Neuronal stem cell (in vitro differentiated cells): ENCODE data around the gene SULF2.

Source experiments
- DNase-seq: peaks from one replicate; pipeline ENCODE4 v3.0.0-alpha.2; 2013; ENCODE audit warnings: low spot score
- H2AFZ ChIP-seq: one replicate; pipeline ENCODE4 v1.6.1; 2013; ENCODE audit warnings: mild to moderate bottlenecking, low read length, inconsistent platforms
- H2AK5ac ChIP-seq: 2 replicates; pipeline ENCODE4 v1.6.1; 2013; ENCODE audit warnings: low read depth, mild to moderate bottlenecking, inconsistent platforms, low read length, moderate library complexity, mixed read lengths
- H2BK120ac ChIP-seq: 2 replicates; pipeline ENCODE4 v1.6.1; 2013; ENCODE audit warnings: low read depth, mild to moderate bottlenecking, inconsistent platforms, low read length, moderate library complexity, mixed read lengths
- H2BK12ac ChIP-seq: one replicate; pipeline ENCODE4 v1.6.1; 2013; ENCODE audit warnings: low read length, inconsistent platforms
- H2BK15ac ChIP-seq: 2 replicates; pipeline ENCODE4 v1.6.1; 2013; ENCODE audit warnings: mild to moderate bottlenecking, low read length, inconsistent platforms, mixed read lengths
- H2BK5ac ChIP-seq: one replicate; pipeline ENCODE4 v1.6.1; 2013; ENCODE audit warnings: inconsistent platforms, mild to moderate bottlenecking, low read length, moderate library complexity
- H3K14ac ChIP-seq: one replicate; pipeline ENCODE4 v1.6.1; 2013; ENCODE audit warnings: low read length, inconsistent platforms
- H3K18ac ChIP-seq: 2 replicates; pipeline ENCODE4 v1.6.1; 2013; ENCODE audit warnings: low read length, inconsistent platforms
- H3K23ac ChIP-seq: 2 replicates; pipeline ENCODE4 v1.6.1; 2013; ENCODE audit warnings: low read depth, mild to moderate bottlenecking, mixed read lengths, low read length, inconsistent platforms; ENCODE audit not compliant: poor library complexity
- H3K27ac ChIP-seq: replicated peaks from 3 replicates; pipeline ENCODE4 v1.5.1; 2013; ENCODE audit warnings: low read length, inconsistent platforms
- H3K27me3 ChIP-seq, 3 experiments: 2 replicates each; pipeline ENCODE4 v1.6.1; 2013; ENCODE audit warnings: low read length in 3 of 3, mild to moderate bottlenecking in 2 of 3, inconsistent platforms in 1 of 3, low read depth in 1 of 3, mixed read lengths in 1 of 3, moderate library complexity in 1 of 3; ENCODE audit not compliant: control insufficient read depth in 3 of 3, insufficient read depth in 3 of 3
- H3K36me3 ChIP-seq, 2 donors: replicated peaks in 1 of 2; 2 replicates each; pipeline ENCODE4 v1.6.1; 2013; ENCODE audit warnings: low read length in 2 of 2; ENCODE audit not compliant: control insufficient read depth in 2 of 2, insufficient read depth in 2 of 2
- H3K4ac ChIP-seq: 2 replicates; pipeline ENCODE4 v1.6.1; 2013; ENCODE audit warnings: inconsistent platforms, mild to moderate bottlenecking, low read length, moderate library complexity
- H3K4me1 ChIP-seq, 2 donors: 1 replicate in 1 of 2; 2 replicates in 1 of 2; pipeline ENCODE4 v1.6.1; 2013; ENCODE audit warnings: low read length in 2 of 2, low read depth in 1 of 2; ENCODE audit not compliant: control insufficient read depth in 2 of 2, insufficient read depth in 1 of 2
- H3K4me2 ChIP-seq: one replicate; pipeline ENCODE4 v1.6.1; 2013; ENCODE audit warnings: mild to moderate bottlenecking, low read length, inconsistent platforms; ENCODE audit not compliant: insufficient read depth, poor library complexity, severe bottlenecking
- H3K4me3 ChIP-seq, 2 donors: 2 replicates each; pipeline ENCODE4 v1.5.1; 2013; ENCODE audit warnings: low read length in 2 of 2, mild to moderate bottlenecking in 2 of 2, inconsistent platforms in 1 of 2, moderate library complexity in 1 of 2
- H3K79me1 ChIP-seq: one replicate; pipeline ENCODE4 v1.6.1; 2013; ENCODE audit warnings: low read depth, mild to moderate bottlenecking, inconsistent platforms, low read length, moderate library complexity
- H3K9ac ChIP-seq: one replicate; pipeline ENCODE4 v1.6.1; 2013; ENCODE audit warnings: mild to moderate bottlenecking, low read depth, low read length, inconsistent platforms; ENCODE audit not compliant: poor library complexity
- H3K9me3 ChIP-seq, 2 donors: replicated peaks in 1 of 2; 2 replicates each; pipeline versions ENCODE3 to v1.6.1; 2013; ENCODE audit warnings: low read length in 2 of 2, mild to moderate bottlenecking in 2 of 2, inconsistent platforms in 1 of 2, low read depth in 1 of 2, mixed read lengths in 1 of 2, moderate library complexity in 1 of 2; ENCODE audit not compliant: control insufficient read depth in 2 of 2, insufficient read depth in 1 of 2
- H4K8ac ChIP-seq: one replicate; pipeline ENCODE4 v1.6.1; 2013; ENCODE audit warnings: low read depth, mild to moderate bottlenecking, inconsistent platforms, low read length, moderate library complexity
- H4K91ac ChIP-seq: one replicate; pipeline ENCODE4 v1.6.1; 2013; ENCODE audit warnings: low read length, low read depth, mild to moderate bottlenecking, inconsistent platforms; ENCODE audit not compliant: poor library complexity
- WGBS, 2 donors: extraction: QIAGEN DNeasy Blood & Tissue Kit; methylation state at CpG; one replicate each; pipeline ENCODE4 v1.1.7; 2013; ENCODE audit warnings: missing lambda C conversion rate in 2 of 2, mixed read lengths in 1 of 2; ENCODE audit not compliant: insufficient read length in 2 of 2, insufficient replicate concordance in 1 of 2; ENCODE audit errors: extremely low coverage in 2 of 2; 5-methylcytosine and 5-hydroxymethylcytosine counted together

SULF2 gene

GRCh38 chr20:47662483-47663353 lies 122.6 kb downstream of the SULF2 start:
- Histone ChIP-seq H4K91ac (no peak overlapping the region), H3K79me1 (no peaks in the 10 kb centered on the region), H4K8ac (no peak overlapping the region), H3K14ac (no peak overlapping the region), H3K18ac (no peak overlapping the region), H3K23ac (no peak overlapping the region), H2BK5ac (no peak overlapping the region), H2BK15ac (no peak overlapping the region), H3K27me3 (no peaks in the 10 kb centered on the region), H3K9ac (no peak overlapping the region), H3K4me3 (no peak overlapping the region), H3K4me1 (peaks cover 4 to 14% of the 10 kb centered on the region in 2 donors), H2BK12ac (no peak overlapping the region), H3K36me3 (peaks cover 6 to 68% of the 10 kb centered on the region in 2 donors), H3K27ac (no peak overlapping the region), H3K4ac (no peak overlapping the region), H3K9me3 (no peaks in the 10 kb centered on the region), H2BK120ac (no peak overlapping the region), H2AK5ac (no peak overlapping the region), H2AFZ (no peak overlapping the region), H3K4me2 (no peak overlapping the region)
- DNase-seq, result no peak
- no CpG with 5 or more reads among the region's 16 CpGs for WGBS, 2 donors

GRCh38 chr20:47661714-47662113 lies 123.6 kb downstream of the SULF2 start:
- no peak overlapping the region for H2AK5ac ChIP-seq
- no peak overlapping the region for H3K18ac ChIP-seq
- H3K79me1 ChIP-seq, result no peaks in the 10 kb centered on the region
- H2BK5ac ChIP-seq, result no peak overlapping the region
- no peaks in the 10 kb centered on the region for H3K27me3 ChIP-seq
- H3K27ac ChIP-seq, result no peak overlapping the region
- H2BK12ac ChIP-seq, result no peak overlapping the region
- peaks cover 4 to 14% of the 10 kb centered on the region in 2 donors for H3K4me1 ChIP-seq
- H3K4me3 ChIP-seq, result no peak overlapping the region
- no peak overlapping the region for H3K9ac ChIP-seq
- no peak for DNase-seq
- no CpG with 5 or more reads among the region's 7 CpGs for WGBS, 2 donors
- no peak overlapping the region for H4K91ac ChIP-seq
- H2BK15ac ChIP-seq, result no peak overlapping the region
- no peak overlapping the region for H3K4me2 ChIP-seq
- no peak overlapping the region for H3K23ac ChIP-seq
- no peak overlapping the region for H3K4ac ChIP-seq
- peaks cover 6 to 76% of the 10 kb centered on the region in 2 donors for H3K36me3 ChIP-seq
- no peak overlapping the region for H4K8ac ChIP-seq
- no peak overlapping the region for H3K14ac ChIP-seq
- H2BK120ac ChIP-seq, result no peak overlapping the region
- no peaks in the 10 kb centered on the region for H3K9me3 ChIP-seq
- no peak overlapping the region for H2AFZ ChIP-seq

GRCh38 chr20:47660983-47661700 lies 124.1 kb downstream of the SULF2 start:
- Histone ChIP-seq H3K4ac (no peak overlapping the region), H3K79me1 (no peaks in the 10 kb centered on the region), H3K18ac (no peak overlapping the region), H3K4me2 (no peak overlapping the region), H2AK5ac (no peak overlapping the region), H3K9me3 (no peaks in the 10 kb centered on the region), H3K14ac (peak overlapping the region; percentile 22), H3K4me3 (no peak overlapping the region), H2BK5ac (no peak overlapping the region), H3K27me3 (no peaks in the 10 kb centered on the region), H3K36me3 (peaks cover 6 to 76% of the 10 kb centered on the region in 2 donors), H2BK12ac (no peak overlapping the region), H2AFZ (no peak overlapping the region), H3K9ac (no peak overlapping the region), H3K27ac (no peak overlapping the region), H3K4me1 (peaks cover 4 to 14% of the 10 kb centered on the region in 2 donors), H3K23ac (no peak overlapping the region), H4K91ac (no peak overlapping the region), H2BK15ac (no peak overlapping the region), H4K8ac (peak overlapping the region; percentile 21), H2BK120ac (no peak overlapping the region)
- no CpG with 5 or more reads among the region's 12 CpGs for WGBS, 2 donors
- DNase-seq, result no peak

- Histone ChIP-seq H3K9ac (no peak overlapping the region), H3K27ac (no peak overlapping the region), H2BK120ac (no peak overlapping the region), H3K4ac (no peak overlapping the region), H3K27me3 (no peaks in the 10 kb centered on the region), H4K91ac (no peak overlapping the region), H3K4me2 (no peak overlapping the region), H3K18ac (no peak overlapping the region), H3K9me3 (no peaks in the 10 kb centered on the region), H3K14ac (no peak overlapping the region), H2BK5ac (no peak overlapping the region), H3K4me3 (no peak overlapping the region), H2AFZ (no peak overlapping the region), H3K79me1 (no peaks in the 10 kb centered on the region), H2BK15ac (no peak overlapping the region), H2AK5ac (no peak overlapping the region), H3K4me1 (peaks cover 4 to 12% of the 10 kb centered on the region in 2 donors), H3K36me3 (peaks cover 6 to 75% of the 10 kb centered on the region in 2 donors), H4K8ac (no peak overlapping the region), H2BK12ac (no peak overlapping the region), H3K23ac (no peak overlapping the region)
- no peak for DNase-seq
- no CpG with 5 or more reads among the region's 2 CpGs for WGBS, 2 donors
These were observed 124.7 kb downstream of the SULF2 start for GRCh38 chr20:47660602-47660905.
